NCI-H2196 (cell line): ENCODE measurements around the gene FOXA2.
"Not testable (repeated sequence)": the region's sequence is repeated elsewhere in the genome, so short reads cannot be mapped to it uniquely, and the experiment has no call there.

Experiments
- DNase-seq: peaks from one replicate; lab custom pipeline; 2025; ENCODE audit not compliant: unreplicated experiment; lab: John Stamatoyannopoulos, UW

Gene FOXA2

GRCh38 chr20:22569353-22569752, 15.0 kb downstream of the FOXA2 start:
- no peak for DNase-seq

DNA sequence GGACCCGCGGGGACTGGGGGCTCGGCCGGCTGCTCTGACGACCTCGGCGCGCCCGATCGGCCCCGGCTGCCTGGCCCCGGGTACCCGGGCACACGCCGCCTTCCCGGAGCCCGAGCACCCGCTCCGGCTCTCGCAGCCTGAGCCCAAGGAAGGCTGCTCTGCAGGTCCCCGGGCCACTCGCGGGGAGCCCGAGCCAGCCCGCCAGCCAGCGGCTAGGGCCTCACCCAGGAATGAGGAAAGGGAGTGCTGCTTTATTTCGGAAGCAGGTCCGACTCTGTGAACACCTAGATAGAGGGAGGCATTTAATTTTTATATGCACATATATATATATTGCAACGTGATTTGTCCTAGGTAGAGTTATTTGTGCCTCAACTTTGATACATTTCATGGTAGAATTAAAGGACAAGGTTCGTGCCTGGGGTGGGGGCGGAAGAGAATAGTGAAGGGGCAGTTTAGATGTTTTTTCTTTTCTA, 15.5 kb downstream of the FOXA2 start:
- no peak for DNase-seq

DNA sequence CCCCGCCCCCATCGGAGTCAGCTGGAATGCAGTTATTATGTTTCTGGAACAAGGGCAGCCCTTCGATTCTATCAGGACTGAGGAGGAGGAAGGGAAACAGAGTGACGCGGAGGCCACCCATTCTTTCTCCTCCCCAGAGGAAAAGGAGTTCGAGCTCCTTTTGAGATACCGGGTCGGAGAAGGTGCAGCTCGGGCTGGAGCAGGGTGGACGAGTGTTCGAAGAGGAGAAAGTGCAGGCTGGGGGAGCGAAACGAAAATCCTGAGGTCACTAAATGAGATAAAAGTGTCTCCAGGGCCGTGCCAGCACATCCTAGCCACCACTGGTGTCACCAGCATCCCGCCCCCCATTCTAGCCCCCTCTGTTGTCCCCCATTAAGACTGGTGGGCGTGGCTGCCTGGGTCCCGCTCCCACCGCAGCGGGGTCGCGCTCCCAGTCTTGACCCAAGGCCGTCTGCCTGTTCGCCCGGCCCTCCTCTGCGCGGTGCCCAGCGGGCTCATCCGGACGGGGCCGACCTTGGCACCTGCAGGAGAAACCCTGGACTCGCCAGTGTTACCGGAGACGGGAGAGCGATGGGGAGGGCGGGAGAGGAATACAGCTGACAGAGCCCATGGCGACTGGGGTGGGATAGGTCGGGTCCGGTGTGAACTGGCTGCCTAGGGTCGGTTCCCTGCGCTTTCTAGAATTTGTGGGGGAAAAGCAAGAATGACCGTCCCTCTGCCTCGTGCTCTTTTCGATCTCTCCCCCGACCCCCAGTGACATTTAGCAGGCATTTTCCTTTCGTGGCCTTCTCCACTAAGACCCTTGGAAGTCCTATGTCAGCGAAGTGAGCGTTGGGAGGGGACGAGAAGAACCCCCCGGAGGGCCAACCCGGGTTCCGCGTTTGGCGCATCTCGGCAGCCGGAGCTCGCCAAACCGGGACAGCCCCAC, 16.2 kb downstream of the FOXA2 start:
- peak; percentile 23 for DNase-seq

DNA sequence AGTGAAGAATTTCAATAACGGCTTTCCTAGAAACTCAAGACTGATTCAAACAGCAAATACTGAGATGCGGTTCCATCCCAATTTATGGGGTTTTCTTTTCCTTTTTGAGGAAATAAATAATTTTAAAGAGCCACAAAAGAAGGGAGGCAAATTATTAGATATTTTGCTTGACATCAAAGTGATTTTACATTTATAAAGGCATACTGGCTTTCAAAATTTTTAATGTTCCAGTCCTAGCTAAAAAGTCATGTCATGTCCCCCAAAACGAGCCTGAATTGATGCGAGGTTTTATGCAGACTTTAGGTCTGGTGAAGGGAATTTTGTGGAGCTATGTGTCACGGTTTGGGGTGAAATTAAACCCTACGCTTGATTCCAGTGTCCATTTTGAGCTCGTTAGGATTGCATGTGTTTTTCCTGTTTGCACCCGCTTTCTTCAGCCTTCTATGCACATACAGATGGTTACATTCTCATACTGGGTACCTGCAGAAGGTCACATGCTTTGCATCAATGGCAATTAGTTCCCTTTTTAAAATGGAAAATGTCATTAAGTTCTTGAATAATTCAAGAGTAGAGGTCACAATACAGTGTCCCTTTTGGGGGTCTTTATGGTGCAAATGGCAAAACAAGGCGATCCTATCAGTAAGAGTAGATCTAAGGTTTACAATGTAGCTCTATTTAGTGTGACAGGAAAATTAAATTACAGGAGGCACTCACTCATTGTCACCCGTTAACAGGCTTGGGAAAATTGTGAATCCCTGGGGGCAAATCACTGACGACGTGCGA, 17.3 kb downstream of the FOXA2 start:
- DNase-seq = no peak

DNA sequence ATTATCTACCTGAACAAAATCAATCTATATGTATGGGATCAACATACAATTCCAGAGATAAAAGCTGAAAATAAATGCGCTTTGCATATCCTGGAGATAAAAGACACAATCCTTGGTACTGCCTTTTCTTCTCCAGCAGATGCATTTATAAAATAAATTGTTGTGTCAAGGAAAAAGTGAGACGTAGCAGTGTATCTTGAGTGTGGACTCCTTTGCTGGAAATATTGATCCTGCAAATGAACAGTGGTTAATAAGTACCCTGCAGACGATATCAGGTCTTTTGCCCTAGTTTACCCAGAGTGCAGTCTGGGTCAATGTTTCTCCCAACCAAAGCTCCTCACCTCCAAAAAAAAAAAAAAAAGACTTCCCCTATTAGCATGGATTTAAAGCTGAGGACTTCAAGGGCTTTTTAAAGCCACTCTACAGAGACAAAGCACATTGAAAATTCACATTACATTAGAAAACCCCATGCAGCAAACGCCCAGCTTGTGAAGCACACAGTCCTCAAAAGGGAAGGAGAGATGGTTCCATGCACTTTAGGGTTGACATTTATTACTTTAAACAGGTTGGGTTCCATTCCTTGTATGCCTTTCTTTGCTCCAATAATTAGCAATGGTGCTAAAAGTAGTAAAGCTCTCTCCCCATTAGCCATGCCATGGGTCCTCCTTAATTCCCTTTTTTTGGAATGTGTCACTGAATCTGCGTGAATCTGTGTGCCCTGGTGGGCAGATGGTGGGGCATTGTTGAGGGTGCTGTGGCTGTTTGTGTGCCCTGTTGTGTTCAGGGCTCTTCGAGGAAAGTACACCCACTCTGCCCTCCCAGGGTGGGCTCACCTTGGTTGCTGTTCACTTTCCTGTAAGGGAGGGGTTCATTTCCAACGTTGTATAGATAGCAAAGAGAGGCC, 21.1 kb downstream of the FOXA2 start:
- no peak for DNase-seq

GRCh38 chr20:22562620-22563019, 21.8 kb downstream of the FOXA2 start:
- no peak for DNase-seq

GRCh38 chr20:22561965-22562577, 22.3 kb downstream of the FOXA2 start:
- DNase-seq = no peak

GRCh38 chr20:22560817-22561216, 23.6 kb downstream of the FOXA2 start:
- DNase-seq = no peak

DNA sequence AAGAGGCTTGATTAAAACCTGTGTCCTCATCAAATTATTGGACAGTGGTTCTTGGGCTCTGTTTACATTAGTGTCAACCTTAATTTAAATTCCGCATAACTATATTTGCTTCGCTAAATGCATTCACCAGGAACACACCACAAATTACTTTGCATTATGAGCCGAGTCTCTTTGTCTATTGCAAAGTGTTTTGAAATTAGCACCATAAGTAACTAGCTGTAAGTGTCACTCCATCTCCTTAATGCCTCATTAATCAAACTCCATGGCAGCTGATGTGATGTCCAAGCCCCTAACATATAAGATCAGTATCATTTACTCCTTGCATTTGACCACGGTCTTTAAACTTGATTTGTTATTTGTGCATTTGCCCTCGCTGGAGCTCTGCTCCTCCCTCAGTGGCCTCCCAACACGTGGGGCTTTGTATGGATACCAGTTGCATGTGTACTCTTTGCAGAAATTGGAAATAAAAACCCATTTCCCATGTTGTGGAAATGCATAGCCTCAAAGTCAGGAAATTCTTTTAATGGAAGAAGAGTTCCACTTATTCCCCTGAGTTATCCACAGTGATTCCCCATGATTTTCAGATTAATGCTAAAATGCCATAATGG, 24.6 kb downstream of the FOXA2 start:
- DNase-seq = no peak

GRCh38 chr20:22557403-22558276, 26.7 kb downstream of the FOXA2 start:
- no peak for DNase-seq

- DNase-seq = no peak
Measured at GRCh38 chr20:22556565-22557056, 27.8 kb downstream of the FOXA2 start.

DNA sequence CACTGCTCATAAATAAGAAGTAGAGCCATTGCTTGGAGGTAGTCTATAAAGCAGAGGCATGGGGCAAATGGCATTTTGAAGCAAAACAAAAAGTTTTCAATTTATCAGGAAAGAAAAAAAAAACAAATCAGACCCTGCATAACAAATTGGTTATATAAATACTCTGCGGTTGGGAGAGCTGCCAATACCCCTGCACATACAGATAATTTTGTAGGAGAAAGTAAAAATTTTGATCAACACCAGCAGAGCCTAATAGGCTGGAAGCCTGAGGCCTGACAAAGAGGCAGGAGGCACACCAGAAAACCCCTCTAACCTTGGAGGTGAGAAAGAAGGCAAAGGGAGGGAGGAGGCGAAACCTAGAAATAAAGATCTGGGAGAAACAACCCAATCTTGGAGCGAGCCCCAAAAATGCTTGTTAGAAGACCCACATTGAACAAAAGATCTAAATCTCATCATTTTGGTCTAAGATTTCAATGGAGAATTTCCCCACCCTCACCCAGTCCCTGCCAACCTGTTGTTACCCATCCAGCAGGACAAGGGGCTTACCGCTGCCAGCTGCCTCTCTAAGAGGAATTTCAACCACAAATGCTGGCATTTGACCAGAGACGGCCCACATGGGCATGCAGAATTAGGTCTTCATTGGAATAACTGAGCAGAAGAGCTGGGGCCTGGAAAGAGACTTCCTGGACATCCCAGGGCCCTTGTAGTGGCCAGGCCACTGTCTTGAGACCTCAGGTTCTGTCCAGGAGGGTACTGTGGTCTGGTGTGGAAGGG, 28.4 kb downstream of the FOXA2 start:
- DNase-seq = peak; percentile 17

DNA sequence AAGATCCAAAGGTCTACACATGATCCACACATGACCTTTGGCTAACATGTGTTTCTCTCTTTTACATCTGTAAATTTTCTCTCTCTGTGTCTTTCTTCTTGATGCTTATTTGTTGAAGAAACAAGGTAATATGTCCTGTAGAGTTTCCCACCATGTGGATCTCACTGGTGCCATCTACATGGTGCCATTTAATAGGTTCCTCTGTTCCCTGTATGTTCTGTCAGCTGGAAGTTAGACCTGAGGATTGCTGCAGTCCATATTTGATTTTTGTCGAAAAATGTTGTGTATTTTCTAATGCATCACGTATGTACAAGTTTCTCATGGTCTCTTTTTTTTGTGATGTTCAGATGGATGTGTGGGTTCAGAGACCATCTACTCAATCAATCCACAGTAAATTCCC, 30.0 kb downstream of the FOXA2 start:
- DNase-seq = no peak

- DNase-seq = not testable (repeated sequence)
Measured at GRCh38 chr20:22550514-22550913, 33.9 kb downstream of the FOXA2 start.

DNA sequence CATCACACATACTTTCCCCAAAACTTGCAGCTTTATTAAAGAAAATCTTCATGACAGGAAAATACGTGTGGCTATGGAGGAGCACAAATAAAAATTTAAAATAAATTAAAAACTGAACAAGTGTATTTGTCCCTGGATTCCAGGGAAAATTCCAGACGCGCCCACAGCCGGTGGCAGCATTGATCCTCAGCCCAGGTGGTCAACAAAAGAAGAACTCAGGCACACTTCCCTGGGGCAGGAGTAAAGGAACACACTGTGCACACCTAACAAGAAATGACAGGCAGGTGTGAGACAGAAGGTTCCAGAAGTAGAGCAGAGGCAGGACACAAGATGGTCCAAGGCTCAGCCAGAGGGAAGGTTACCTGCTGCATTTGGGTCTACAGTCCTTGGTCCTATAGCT, 36.3 kb downstream of the FOXA2 start:
- DNase-seq = no peak

- no peak for DNase-seq
Measured at GRCh38 chr20:22546344-22546743, 38.0 kb downstream of the FOXA2 start.

DNA sequence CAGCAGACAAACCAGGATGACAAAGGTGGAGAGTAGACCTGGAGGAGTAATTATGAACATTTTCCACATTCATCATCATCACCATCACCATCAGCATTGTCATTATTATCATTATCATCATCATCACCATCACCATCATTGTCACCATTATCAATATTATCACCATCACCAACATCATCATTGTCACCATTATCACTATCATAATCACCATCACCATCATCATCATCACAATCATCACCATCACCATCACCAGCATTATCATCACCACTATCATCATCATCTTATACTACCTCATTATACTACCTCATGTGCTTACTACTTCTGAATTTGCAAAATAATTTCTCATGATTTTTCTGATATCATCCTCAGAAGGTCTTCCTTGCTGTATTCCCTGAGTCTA, 39.3 kb downstream of the FOXA2 start:
- DNase-seq = no peak

- DNase-seq = no peak
Measured at GRCh38 chr20:22544462-22544861, 39.9 kb downstream of the FOXA2 start.
